GM18858 (cell line): ENCODE results near the gene DDOST.

Experiments
- ATAC-seq: cut with Tn5 transposase; IDR thresholded peaks from one replicate; pipeline ENCODE4 v1.9.1; 2021; ENCODE audit not compliant: unreplicated experiment

Gene DDOST

DNA sequence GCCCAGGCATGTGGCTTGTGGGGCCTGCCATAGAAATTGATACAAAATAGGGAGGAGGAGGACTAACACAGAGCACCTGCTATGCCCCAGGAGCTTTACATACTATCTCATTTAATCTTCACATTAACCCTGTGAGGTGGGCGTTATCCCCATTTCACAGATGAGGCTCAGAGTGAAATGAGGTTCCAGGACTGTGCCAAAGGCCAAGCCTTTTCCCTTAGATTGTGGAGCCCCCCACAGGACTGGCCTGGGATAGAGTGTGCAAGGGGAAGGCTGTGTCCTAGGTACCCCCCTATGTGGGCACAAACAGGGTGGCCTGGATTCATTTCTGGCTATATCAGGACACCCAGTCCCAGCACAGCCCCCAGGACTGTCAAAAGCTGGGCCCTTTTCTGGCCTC is 2.2 kb upstream of the DDOST start:
- ATAC-seq = no peak

DNA sequence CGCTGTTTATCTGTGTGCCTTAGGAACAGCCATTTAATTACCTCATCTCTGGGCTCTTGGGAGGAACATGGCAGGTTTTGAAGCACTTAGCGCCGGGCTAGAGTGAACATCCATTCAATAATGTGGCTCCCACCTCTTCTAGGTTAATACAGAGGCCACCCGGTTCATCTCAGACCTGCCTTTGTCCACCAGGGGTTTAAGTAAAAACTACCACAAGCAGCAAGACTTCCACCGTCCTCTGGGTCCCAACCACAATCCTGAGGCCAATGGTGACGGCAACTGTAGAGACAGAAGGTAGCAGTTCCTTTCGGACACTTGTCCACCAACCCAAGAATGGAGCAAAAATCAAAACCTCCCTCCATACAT is 924 bp upstream of the DDOST start:
- ATAC-seq = no peak

DNA sequence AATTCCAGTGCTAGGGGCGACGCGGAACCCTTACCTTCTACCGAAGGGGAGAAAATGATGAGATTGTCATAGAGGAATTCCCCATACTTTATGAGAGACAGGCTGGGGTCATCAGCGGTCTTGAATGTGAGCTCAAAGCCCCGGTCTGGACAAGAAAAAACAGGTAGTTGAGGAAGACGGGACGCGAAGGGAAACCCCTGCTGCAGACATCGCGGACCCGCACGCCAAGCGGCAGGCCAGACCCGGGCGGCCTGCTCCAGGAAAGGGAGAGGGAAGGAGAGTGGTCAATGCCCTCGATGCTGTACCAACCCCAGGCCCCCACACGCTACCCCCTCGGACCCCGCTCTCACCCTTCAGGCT is 342 bp downstream of the DDOST start:
- ATAC-seq = no peak

DNA sequence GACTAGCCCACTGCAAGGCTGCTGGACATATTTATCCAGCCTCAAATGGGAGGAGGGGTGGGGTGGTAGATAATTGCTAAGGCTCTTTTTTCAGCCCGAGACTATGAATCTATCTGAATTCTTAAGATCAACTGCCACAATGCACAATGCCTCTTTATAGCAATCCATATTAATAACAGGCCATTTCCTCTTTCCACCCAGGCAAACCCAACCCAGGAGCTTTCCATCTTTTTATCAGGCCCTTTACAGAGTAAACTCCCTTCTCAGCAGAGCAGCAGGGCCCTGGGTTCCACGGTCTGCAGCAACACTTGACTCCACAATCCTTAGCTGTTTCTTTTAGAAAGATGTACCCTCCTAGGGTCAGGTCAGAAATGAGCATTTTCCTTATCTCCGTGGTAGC is 806 bp downstream of the DDOST start:
- ATAC-seq = no peak

DNA sequence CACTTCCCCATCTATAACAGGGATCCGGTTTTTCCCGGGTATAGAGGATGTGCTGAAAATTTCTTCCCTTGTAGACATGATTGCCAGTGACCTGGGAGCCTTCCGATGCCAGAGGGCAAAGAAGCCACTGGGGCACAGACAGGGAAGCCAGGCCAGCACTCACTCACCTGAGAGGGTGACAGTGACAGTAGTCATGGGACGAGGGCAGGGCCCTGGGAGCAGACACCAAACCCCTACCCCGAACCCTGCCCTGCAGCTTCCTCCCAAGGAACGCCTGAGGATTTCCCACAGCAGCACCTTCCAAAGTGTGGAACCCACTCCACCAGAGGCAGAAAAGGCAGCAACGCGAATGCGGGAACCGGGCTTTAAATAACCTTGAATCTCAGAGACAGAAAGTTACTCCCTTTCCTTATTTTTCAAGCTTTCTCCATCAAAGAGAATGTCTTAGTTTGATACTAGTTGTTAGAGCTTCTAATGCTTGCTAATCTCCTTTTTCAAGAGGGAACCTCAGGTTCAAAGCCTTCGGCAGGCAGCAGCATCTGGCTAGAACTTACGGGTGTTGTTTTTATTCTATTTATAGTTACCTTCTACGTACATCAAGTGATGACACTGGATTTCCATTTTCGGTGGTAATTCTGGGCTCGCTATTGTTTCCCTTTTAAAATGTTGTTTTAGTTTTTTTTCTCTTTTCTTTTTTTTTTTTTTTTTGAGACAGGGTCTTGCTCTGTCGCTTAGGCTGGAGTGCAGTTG is 2.8 kb downstream of the DDOST start:
- no peak for ATAC-seq

DNA sequence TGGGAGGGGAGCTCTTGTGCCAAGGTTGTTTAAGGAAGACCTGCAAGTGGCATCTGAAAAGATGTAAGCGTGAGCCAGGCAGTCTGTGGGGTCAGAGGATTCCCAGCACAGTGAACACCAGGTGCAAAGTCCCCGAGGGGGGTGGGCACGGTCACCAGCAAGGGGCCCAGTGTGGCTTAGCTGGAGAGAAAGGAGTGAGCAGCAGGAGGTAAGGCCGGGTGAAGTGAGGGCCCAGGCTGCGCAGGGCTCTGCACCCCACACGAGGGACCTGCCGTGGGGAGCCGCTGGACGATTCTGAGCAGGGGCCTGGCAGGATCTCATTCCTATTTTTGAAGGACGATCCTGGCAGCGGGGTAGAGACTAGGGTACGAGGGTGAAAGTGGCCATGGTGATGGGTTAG is 4.1 kb downstream of the DDOST start:
- no peak for ATAC-seq

DNA sequence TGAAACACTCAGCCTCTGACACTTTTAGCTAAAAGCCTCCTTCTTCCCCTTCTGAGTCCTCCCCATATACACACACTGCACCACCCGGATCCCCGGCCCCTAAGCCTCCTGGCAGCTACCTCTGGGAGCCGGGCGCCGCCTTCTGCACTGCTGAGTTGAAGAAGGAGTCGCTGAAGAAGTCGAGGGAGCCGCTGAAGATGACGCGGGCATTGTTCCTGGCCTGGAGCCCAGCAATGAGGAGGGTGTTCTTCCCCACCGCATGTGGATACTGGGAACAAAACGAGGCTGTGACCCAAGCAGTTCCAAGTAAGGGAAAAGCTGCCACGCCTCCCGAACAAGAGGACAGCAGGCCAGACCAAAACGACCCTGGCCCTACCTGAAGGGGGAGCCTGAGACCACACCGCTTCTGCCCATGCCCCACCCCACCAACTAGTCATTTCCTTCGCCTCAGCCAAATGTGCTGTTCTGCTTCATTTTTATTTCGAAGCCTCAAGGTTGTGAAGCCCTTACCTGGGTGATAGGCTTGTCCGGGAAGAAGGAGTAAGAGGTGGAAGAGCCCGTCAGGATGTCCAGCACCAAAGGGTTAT is 7.0 kb downstream of the DDOST start:
- ATAC-seq = no peak

DNA sequence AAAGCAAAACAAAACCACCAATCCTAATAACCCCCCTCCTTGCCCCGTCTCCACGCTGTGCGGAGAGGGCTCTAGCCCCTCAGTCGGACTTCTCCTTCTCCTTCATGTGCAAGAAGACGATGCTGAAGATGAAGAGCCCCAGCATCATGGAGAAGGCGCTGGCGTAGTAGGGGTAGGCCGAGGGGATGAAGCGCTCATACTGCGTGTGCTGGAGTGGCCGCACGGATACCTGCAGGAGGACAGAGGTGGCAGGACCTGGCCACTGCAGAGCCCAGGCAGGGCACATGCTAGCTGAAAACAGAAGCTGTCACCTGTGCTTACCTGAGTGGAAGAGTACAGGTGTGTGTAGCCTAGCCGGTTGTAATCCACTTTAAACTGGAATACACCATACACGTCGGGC is 8.9 kb downstream of the DDOST start:
- no peak for ATAC-seq

DNA sequence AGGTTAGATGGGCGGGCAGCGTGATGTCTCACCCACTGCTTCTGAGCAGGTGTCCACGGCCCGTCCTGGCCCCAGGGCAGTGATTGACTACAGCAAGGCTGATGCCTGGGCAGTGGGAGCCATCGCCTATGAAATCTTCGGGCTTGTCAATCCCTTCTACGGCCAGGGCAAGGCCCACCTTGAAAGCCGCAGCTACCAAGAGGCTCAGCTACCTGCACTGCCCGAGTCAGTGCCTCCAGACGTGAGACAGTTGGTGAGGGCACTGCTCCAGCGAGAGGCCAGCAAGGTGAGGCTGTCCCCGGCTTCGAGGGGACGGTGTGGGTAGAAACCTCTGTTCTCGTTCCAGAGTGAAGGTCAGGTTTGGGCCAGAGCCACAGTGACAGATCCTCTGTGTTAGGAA is 12.2 kb downstream of the DDOST start:
- ATAC-seq = no peak

DNA sequence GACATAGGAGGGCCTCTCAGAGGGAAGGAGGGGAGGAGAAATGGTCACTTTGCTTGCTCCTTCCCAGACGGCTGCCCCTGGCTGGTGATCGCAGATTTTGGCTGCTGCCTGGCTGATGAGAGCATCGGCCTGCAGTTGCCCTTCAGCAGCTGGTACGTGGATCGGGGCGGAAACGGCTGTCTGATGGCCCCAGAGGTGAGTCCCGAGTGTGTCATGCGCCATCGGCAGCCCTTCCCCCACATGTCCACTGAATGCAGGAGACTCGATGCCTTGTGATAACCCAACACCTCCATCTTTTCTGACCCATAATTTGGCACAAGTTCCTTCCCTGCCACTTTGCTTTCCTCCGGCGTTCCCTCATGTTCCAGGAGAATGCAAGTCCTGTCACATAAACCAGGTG is 12.7 kb downstream of the DDOST start:
- ATAC-seq = no peak

DNA sequence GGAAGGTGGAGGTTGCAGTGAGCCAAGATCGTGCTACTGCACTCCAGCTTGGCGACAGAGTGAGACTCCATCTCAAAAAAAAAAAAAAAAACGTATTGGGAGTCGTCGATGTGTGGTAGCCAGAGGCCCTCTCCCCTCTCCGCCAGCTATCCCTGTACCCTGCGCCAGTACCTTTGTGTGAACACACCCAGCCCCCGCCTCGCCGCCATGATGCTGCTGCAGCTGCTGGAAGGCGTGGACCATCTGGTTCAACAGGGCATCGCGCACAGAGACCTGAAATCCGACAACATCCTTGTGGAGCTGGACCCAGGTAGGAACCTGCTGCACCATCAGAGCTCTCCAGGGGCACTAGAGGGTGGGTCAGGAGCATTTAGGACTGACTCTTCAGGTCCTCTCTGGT is 15.8 kb downstream of the DDOST start:
- ATAC-seq = no peak

DNA sequence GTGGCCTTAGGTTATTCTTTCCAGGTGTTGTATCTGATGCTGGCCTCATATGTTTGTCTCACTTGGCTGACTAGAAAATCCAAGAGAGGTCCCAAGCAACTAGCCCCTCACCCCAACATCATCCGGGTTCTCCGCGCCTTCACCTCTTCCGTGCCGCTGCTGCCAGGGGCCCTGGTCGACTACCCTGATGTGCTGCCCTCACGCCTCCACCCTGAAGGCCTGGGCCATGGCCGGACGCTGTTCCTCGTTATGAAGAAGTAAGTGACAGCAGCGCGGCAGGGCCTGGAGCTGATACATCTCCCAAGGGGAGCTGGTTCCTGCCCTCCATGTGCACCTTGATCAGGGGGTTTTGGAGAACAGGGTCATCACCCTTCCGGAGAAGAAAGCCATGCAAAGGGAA is 16.8 kb downstream of the DDOST start:
- no peak for ATAC-seq

DNA sequence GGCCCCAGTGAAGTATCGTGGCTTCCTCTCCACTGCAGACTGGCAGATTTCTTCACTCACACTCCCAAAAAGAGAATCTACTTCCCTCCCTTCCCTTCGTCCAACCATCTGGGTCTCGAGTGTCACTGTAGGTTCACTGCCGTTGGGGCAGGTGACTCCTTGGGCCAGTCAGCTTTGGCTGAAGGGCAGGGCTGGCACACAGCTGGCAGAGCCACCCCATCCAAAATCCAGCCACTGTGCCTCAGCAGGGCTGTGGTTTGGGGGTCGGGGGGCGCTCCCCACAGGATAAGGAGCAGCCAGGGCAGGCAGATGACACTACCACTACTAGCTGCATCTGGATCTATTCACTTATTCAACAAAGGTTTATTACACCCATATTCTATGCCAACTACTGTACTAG is 18.1 kb downstream of the DDOST start:
- no peak for ATAC-seq

DNA sequence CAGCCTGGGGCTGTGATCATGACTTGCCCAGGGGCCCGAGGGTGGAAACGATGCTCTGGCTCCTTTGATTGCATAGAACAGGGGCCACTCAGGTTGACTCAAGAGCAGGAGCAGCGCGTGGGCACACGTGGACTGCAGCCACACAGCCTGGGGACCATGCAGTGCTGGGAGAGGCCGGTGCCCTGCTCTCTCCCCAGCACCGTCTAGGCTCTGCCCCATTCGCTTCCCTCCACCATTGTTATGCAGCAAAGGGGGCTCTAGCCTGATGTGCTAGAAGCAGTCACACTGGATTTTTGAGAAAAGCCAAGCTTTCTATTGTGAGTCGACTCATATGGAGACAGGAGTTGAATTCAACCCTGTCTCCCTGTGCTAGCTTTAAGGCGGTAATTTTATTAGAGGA is 19.2 kb downstream of the DDOST start:
- ATAC-seq = no peak

DNA sequence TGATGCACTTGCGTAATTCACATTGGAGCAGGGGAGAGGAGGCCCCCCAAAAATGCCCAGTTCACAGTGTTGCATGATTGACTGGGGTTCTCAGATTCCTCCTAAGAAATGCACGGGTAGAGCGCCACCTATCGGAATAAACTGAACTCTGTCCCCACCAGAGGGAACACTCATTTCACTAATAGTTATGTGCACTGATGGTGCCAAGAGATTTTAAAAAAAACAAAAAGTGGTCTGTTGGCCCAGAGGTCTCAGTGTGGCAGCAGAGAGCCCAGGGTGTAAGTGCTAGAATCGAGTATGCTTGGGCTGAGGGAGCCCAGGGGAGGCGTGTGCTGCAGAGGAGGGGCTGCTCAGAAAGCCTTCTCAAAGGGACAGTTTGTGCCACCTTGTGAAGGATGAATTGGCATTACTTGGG is 21.0 kb downstream of the DDOST start:
- ATAC-seq = no peak

DNA sequence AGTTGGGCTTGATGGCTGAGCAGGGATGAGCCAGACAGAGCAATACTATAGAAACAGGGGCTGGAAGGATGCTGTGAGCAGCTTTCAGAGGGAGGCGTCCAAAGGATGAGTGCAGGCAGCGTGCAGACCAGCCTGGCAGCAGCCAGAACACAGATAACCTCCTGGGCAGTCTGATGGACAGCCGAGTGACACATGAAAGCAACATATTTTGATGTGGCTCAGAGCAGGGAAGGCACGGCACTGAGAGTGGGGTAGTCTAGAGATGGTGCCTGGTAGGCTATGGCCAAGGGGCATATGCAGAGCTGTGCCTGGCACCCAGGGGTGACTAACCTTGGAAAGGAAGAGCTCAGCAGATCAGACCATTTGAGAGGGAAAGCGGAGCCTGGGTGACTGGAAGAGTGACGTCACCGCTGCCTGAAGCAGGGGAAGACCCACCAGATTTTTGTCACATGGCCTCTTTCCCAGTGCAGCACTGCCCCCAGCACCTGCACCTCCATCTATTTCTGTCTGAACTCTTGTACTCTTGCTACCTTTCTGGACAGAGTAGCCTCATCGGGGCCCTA is 24.3 kb downstream of the DDOST start:
- no peak for ATAC-seq

DNA sequence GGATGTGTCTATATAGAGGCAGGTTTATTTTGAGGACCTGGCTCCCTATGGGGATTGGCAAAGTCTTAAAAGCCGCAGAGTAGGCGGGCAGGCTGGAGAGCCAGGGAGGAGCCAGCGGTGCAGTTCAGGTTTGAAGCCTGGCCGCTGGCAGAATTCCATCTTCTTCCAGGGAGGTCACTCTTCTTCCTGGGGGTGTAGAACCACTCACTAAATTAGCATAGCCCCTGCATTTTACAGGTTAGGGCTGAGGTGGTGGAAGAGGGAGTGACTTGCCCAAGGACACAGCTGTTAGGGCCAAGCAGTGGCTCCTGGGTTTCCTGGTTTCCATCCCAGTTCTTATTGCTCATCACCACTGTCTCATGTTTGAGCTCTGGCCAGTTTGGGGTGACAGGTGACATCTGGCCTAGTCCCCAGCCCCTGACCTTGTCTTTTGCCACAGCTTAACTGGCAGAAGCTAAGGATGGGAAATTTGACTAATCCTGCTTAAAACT is 26.5 kb downstream of the DDOST start:
- no peak for ATAC-seq

DNA sequence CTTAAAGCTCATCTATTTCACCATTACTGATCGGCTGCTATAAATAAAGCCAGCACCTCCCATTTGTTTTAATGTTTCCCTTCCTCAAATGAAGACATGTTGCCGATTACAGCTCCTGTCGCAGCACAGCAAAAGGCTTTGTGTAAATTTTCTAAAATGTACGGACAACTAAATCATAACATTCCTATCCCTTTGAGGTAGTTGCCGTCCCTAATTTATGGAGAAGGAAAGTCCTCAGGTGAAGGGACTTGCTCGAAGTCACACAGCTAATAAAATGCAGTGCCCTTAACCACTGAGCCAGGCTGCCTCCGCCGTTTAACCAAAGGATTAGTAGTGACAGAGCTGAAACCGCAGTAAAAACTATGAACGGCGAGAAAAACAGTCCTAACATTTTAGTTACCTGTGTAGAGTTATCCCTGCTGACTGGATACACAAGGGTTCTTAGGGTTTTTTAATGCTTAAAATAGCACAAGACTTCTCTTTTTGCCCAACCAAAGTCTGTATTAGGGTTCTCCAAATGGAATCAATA is 27.0 kb downstream of the DDOST start:
- ATAC-seq = no peak

DNA sequence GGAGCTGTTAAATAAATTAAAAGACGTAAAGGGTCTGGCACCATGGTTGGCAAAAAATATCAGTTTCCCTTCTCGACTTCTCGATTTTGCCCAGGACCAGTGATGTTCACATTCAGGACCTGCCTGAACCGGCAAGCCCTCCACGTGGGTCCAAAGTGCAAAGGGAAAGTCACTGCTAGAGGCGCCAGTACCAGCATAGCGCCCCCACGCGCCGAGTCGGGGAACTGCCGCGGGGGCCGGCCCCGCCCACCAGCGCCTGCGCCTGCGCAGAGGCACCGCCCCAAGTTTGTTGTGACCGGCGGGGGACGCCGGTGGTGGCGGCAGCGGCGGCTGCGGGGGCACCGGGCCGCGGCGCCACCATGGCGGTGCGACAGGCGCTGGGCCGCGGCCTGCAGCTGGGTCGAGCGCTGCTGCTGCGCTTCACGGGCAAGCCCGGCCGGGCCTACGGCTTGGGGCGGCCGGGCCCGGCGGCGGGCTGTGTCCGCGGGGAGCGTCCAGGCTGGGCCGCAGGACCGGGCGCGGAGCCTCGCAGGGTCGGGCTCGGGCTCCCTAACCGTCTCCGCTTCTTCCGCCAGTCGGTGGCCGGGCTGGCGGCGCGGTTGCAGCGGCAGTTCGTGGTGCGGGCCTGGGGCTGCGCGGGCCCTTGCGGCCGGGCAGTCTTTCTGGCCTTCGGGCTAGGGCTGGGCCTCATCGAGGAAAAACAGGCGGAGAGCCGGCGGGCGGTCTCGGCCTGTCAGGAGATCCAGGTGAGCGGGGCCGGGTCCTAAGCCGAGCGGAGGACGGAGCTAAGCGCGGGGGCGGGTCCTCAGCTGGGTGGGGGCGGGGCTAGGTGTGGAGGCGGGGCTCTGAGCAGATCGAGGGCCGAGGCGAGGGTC is 27.7 kb downstream of the DDOST start, which contains the start of gene PINK1:
Gene PINK1, plus strand, starts transcription at position 269 of the 875 bp plus-strand sequence. Its CDS starts 91 bp downstream, at position 360.
- no peak for ATAC-seq

DNA sequence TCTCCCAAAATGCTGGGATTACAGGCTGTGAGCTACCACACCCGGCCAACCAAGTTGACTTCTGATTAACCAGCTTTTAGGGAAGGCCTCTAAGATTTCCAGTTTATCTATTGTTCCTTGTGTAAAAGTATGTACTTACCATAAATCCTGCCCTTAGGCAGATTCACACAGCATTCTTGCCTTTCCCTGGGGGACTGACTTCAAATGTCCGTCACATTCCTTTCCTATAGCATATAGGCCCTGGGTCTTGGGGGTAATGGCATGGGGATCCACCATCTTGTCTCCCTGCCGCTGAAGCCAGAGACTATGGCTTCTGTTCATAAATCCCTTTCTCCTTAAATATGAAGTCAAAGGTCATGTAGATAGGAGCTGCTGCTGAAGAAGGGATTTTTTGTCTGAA is 28.8 kb downstream of the DDOST start:
- ATAC-seq = no peak

DNA sequence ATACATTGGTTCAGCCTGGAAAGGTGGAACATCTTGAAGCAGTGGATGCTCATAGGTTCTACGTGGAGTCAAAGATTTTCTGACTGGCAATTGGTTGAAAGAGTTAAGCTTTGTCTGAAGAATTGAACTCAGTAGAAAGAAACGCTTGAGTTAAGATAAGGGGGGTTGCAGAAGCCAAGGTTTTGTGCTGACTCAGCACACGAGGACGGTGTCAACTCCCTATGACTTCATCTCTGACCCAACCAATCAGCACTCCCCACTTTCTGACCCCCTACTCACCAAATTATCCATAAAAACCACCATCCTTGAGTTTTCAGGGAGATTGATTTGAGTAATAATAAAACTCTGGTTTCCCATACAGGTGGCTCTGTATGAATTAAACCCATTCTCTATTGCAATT is 30.4 kb downstream of the DDOST start:
- ATAC-seq = no peak
